Activated CD4-positive, alpha-beta T cell treated with anti-CD3 and anti-CD28 coated beads for 4 hours (primary cell): ENCODE measurements around the gene PLEKHH1.

ENCODE experiments used
- DNase-seq, 2 donors: peaks; one replicate each; pipeline ENCODE4 v3.0.0-alpha.2; 2020

The PLEKHH1 gene

GRCh38 chr14:67510836-67511235 lies 22.3 kb upstream of the PLEKHH1 start:
- DNase-seq: no peak

GRCh38 chr14:67512463-67513310 lies 20.4 kb upstream of the PLEKHH1 start:
- no peak for DNase-seq

GRCh38 chr14:67513631-67514108 lies 19.4 kb upstream of the PLEKHH1 start:
- DNase-seq: no peak

- DNase-seq: no peak
Measured at GRCh38 chr14:67514203-67514607, 18.9 kb upstream of the PLEKHH1 start.

- peak; percentile 23 to 37 for DNase-seq
Measured at GRCh38 chr14:67514650-67515385, 18.3 kb upstream of the PLEKHH1 start.

- DNase-seq: peak; percentile 14 to 32
Measured at GRCh38 chr14:67515386-67516079, 17.6 kb upstream of the PLEKHH1 start.

- DNase-seq: no peak
Measured at GRCh38 chr14:67516676-67517075, 16.4 kb upstream of the PLEKHH1 start.

- DNase-seq: no peak
Measured at GRCh38 chr14:67517083-67517482, 16.0 kb upstream of the PLEKHH1 start.

- DNase-seq: no peak
Measured at GRCh38 chr14:67519406-67519805, 13.7 kb upstream of the PLEKHH1 start.

- DNase-seq: no peak
Measured at GRCh38 chr14:67520482-67520881, 12.6 kb upstream of the PLEKHH1 start.

GRCh38 chr14:67522270-67522669 lies 10.8 kb upstream of the PLEKHH1 start:
- no peak for DNase-seq

- no peak for DNase-seq
Measured at GRCh38 chr14:67523764-67524633, 9.1 kb upstream of the PLEKHH1 start.

GRCh38 chr14:67524634-67524963 lies 8.5 kb upstream of the PLEKHH1 start:
- no peak for DNase-seq

GRCh38 chr14:67525389-67525788 lies 7.7 kb upstream of the PLEKHH1 start:
- no peak for DNase-seq

- no peak for DNase-seq
Measured at GRCh38 chr14:67526181-67526580, 6.9 kb upstream of the PLEKHH1 start.

GRCh38 chr14:67526676-67527459 lies 6.2 kb upstream of the PLEKHH1 start:
- peak; percentile 18 to 39 for DNase-seq

GRCh38 chr14:67527756-67528155 lies 5.3 kb upstream of the PLEKHH1 start:
- DNase-seq: no peak

- no peak for DNase-seq
Measured at GRCh38 chr14:67528276-67528675, 4.8 kb upstream of the PLEKHH1 start.

GRCh38 chr14:67529947-67530935 lies 2.8 kb upstream of the PLEKHH1 start:
- no peak for DNase-seq

GRCh38 chr14:67532606-67532997 lies 488 bp upstream of the PLEKHH1 start:
- DNase-seq: no peak

- no peak for DNase-seq
Measured at GRCh38 chr14:67533754-67534085, 630 bp downstream of the PLEKHH1 start.
